GM12864 (cell line): ENCODE results near the gene ST6GALNAC4.

Experiments used
- DNase-seq: peaks from one replicate; pipeline ENCODE4 v3.0.0-alpha.2; 2011; ENCODE audit warnings: low read depth
- H3K4me3 ChIP-seq: 2 replicates; pipeline ENCODE4 v1.5.1; 2011; ENCODE audit warnings: mild to moderate bottlenecking, low read depth, low read length, control low read depth
- TF ChIP-seq, protein P1 (sequence below): IDR thresholded peaks from 2 replicates; pipeline ENCODE4 v1.5.1; 2011; ENCODE audit warnings: low read depth, mild to moderate bottlenecking, moderate library complexity, low read length, control low read depth, inconsistent platforms; ENCODE audit errors: missing control alignments

ST6GALNAC4 gene

DNA sequence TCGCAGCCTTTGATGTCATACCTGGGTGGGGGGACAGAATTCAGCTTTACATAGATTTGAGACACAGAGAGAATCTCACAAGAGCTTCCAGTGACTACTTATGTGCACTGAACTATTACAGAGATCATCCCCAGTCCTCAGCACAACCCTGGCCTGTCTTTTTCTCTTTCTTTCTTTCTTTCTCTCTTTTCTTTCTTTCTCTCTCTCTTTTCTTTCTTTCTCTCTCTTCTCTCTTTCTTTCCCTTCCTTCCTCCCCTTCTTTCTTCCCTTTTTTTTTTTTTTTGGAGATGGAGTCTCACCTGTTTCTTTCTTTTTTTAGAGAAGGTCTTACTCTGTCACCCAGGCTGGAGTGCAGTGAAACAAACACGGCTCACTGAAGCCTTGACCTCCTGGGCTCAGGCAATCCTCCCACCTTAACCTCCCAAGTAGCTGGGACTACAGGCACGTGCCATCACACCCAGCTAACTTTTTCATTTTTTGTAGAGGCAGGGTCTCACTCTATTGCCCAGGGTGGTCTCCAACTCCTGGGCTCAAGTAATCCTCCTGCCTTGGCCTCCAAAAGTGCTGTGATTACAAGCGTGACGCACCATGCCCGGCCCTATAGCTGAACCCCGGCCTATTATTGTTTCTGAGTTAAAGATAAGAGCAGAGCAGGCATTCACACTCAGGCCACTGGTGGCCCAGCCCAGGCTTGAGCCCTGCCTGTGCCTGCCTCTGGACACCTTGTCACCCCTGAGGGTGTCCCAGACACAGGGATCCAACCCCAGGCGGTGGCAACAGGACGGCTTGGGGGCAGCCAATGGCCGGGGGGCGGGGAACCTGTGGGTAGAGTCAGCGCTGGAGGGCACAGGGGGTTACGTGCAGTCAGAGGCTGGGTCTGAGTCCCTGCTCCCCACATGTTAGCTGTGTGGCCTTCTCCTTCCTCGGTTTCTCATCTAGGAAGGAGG lies 9.4 kb upstream of the ST6GALNAC4 start:
- H3K4me3 ChIP-seq = no peak overlapping the region
- DNase-seq = no peak
- TF ChIP-seq, protein P1, sequence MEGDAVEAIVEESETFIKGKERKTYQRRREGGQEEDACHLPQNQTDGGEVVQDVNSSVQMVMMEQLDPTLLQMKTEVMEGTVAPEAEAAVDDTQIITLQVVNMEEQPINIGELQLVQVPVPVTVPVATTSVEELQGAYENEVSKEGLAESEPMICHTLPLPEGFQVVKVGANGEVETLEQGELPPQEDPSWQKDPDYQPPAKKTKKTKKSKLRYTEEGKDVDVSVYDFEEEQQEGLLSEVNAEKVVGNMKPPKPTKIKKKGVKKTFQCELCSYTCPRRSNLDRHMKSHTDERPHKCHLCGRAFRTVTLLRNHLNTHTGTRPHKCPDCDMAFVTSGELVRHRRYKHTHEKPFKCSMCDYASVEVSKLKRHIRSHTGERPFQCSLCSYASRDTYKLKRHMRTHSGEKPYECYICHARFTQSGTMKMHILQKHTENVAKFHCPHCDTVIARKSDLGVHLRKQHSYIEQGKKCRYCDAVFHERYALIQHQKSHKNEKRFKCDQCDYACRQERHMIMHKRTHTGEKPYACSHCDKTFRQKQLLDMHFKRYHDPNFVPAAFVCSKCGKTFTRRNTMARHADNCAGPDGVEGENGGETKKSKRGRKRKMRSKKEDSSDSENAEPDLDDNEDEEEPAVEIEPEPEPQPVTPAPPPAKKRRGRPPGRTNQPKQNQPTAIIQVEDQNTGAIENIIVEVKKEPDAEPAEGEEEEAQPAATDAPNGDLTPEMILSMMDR = no peak

DNA sequence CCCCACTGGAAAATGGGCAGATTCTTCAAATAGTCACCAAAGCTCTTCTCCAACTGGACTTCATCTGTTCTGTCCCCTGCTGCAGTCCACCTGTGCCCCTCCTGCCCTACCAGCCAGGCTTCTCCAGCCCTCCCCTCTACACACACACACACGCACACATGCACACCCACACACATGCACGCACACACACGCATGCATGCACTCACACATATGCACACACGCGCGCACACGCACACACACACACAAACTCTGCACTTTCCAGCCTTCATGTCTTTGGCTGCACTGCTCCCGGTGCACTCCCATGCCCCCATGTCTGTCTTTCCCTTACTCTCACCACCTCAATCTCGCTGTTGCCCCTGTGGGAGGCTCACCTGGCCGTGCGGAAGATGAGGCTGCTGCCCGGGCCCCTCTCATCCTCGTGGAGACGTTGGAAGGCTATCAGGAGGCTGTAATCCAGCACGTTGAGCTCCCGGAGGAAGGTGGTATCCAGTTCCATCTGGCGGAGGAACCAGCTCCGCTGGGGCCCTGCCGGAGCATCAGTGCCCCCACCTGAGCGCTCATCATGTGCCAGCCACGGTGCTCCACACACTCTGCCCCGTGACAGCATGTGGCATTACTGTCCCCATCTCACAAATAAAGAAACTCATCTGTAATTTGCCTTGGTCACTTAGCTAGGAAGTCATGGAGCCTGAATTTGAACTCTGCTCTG lies 8.0 kb upstream of the ST6GALNAC4 start:
- no peak overlapping the region for H3K4me3 ChIP-seq
- DNase-seq = no peak
- TF ChIP-seq, protein P1 = no peak

DNA sequence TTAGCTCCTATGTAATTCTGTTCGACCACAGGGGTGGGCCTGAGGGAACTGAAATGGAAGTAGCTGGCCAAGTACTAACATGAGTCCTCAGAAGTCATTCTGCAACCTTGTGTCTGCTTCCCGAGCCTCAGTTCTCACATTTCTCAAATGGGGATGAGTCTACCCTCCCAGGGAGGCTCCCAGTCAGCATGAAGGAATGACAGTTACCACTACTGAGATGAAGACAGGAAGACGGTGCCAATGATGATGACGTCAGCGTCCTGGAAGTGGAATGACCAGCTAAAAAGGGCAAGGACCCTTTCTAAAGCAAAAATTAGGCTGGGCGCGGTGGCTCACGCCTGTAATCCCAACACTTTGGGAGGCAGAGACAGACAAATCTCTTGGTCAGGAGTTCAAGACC lies 6.9 kb upstream of the ST6GALNAC4 start:
- TF ChIP-seq, protein P1 = no peak
- DNase-seq = no peak
- no peak overlapping the region for H3K4me3 ChIP-seq

DNA sequence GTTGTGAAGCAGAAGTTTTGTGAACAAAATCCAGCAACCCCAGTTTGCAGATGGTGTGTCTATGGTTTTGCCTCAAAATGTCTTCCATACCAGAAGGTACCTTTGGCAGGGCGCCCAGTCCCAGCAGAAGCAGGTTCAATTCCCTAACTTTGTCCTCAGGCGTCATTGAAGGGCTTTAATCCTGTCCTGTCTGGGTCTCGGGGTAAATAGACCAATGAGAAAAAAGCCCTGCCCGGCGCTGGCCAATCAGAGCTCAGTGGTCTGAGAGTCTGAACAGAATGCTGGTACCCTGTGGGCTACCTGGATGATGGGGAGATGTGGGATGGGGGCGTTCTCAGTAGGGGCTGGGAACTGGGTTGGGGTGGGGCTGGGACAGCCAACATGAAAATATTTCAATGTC lies 6.2 kb upstream of the ST6GALNAC4 start:
- no peak for DNase-seq
- TF ChIP-seq, protein P1 = no peak
- H3K4me3 ChIP-seq = no peak overlapping the region

DNA sequence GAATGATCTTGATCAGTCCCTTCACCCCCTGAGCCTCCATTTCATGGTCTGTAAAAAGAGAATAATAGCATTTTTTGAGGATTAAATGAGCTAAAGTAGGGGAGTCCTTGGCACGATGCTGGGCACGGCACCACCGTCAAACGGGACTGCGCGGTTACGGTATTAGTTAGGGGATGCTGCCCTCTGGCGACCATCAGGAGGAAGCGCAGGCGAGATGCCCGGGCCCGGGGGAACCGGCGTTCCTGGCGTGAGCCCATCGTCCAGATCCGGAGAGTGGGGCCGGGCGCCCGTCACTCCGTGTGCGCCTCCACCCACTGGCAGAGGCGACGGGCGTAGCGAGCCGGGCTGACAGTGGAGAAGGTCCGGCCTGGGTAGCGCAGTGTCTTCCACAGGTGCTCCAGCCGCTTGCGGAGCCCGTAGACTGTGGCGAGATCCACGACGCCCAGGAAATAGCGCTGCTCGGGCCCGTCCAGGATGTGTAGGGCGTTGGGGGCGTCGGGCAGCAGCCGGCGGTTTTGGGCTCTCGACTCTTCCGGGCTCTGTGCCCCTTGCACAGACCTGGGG lies 4.8 kb upstream of the ST6GALNAC4 start:
- no peak for DNase-seq
- TF ChIP-seq, protein P1 = peak; percentile 91
- peak overlapping the region; percentile 0; the same call in 1 of the 2 replicates for H3K4me3 ChIP-seq

DNA sequence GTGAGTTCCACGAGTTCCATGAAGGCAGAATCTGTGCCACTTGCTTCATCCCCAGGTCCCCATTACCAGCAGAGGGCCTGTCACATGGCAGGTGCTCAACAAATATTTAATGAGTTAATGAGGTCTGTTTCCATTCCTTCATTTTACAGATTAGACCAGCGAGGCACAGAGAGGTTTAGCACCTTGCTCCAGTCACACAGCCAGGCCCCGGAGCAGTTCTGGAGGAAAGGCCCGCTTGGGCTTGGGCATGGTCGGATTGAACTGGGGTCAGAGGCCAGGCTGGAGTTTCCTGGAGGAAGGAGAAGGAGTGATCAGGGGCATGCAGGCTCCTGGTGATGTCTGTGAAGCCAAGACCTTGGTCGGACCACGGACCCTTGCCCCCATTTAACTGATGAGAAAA lies 4.0 kb upstream of the ST6GALNAC4 start:
- TF ChIP-seq, protein P1 = no peak
- no peak overlapping the region for H3K4me3 ChIP-seq
- DNase-seq = no peak
